Measurements from ENCODE around the gene DOCK4.

The DOCK4 gene

DNA sequence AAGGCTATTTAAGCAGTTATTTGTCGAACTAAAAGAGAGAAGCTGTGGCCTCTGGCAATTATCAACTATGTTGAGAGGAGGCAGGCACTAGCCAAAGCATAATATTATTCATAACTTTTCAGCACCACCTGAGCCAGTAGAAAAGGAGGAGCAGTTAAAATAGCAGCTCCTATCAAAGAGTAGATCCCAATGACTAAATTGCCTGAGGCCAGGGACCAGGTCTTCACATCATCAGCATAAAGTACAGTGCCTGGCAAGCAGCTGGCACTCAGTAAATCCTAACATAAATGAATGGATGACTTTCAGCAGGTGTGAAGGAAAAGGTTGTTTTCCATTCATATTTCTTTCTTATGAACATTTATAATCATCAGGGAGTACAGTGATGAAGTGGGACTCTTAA is 334.9 kb downstream of the DOCK4 start:
- Histone ChIP-seq H3K27me3 (ENCODE audit: control insufficient read depth, insufficient read depth, low read length) (no peaks in the 10 kb centered on the region), H3K36me3 (ENCODE audit: control insufficient read depth, insufficient read depth, low read length) (peaks cover 6% of the 10 kb centered on the region; the same call in 1 of the 2 replicates), H3K9ac (ENCODE audit: low read depth, low read length) (no peak overlapping the region), H3K4me3 (ENCODE audit: low read depth, low read length) (no peak overlapping the region), H3K27ac (ENCODE audit: low read depth, low read length) (no peak overlapping the region), H3K4me1 (ENCODE audit: control insufficient read depth, insufficient read depth, low read length) (peaks cover 17% of the 10 kb centered on the region), H3K9me3 (ENCODE audit: control insufficient read depth, insufficient read depth, low read length) (no peaks in the 10 kb centered on the region)

DNA sequence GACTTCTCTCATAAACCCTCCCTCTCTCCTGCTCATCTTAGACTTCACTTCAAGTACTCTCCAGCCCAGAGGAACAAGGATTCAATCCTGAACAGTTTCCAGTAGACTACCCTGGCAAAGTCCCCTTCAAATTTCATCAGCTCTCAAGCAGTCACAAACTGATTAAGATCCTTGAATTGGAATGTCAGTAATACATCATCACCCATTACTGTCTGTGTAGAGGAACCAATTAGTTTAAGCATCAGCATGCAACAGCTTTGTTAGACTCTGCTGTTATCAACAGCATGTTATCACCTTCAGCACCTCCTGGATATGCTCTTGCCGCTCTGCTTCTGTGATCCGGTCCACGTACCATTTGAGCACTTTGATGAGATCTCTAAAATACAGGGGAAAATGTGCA is 336.9 kb downstream of the DOCK4 start:
- H3K27me3 ChIP-seq (ENCODE audit: control insufficient read depth, insufficient read depth, low read length): no peaks in the 10 kb centered on the region
- no peak overlapping the region for H3K4me3 ChIP-seq (ENCODE audit: low read depth, low read length)
- peaks cover 12% of the 10 kb centered on the region for H3K4me1 ChIP-seq (ENCODE audit: control insufficient read depth, insufficient read depth, low read length)
- no peaks in the 10 kb centered on the region for H3K9me3 ChIP-seq (ENCODE audit: control insufficient read depth, insufficient read depth, low read length)
- H3K36me3 ChIP-seq (ENCODE audit: control insufficient read depth, insufficient read depth, low read length): peaks cover 6% of the 10 kb centered on the region; the same call in 1 of the 2 replicates
- H3K9ac ChIP-seq (ENCODE audit: low read depth, low read length): no peak overlapping the region
- H3K27ac ChIP-seq (ENCODE audit: low read depth, low read length): no peak overlapping the region

DNA sequence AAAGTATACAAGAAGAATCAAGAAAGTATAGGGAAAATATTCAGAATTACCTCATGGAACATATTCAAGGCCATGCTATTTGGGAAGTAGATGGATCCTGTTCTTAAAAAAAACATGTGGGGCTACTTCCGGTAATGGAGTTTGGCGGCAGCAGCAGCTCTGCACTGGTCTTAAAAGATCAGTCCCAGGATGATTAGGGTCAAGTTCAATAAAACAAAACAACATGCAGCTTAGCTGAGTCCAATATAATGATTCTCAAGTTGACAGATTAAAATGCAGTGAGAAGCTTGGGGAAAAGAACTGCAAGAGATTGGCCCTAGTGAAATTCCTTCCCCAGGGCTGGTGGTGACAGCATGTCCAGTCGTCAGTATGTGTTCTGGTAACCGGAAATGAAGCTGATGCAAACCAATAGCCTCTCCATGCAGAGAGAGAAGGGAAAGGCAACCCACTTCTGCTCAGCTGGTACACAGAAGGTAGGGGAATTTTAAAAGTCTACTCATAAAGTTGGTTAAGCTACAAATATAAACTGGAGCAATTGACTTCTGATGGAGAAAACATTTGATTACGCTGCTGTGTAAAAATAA is 338.8 kb downstream of the DOCK4 start:
- H3K27me3 ChIP-seq (ENCODE audit: control insufficient read depth, insufficient read depth, low read length): no peaks in the 10 kb centered on the region
- H3K36me3 ChIP-seq (ENCODE audit: control insufficient read depth, insufficient read depth, low read length): peaks cover 6% of the 10 kb centered on the region; the same call in 1 of the 2 replicates
- no peak overlapping the region for H3K9ac ChIP-seq (ENCODE audit: low read depth, low read length)
- no peaks in the 10 kb centered on the region for H3K9me3 ChIP-seq (ENCODE audit: control insufficient read depth, insufficient read depth, low read length)
- H3K27ac ChIP-seq (ENCODE audit: low read depth, low read length): no peak overlapping the region
- 0 out of 2 replicates have a peak, but pooled peaks cover 3% of the 10 kb centered on the region for H3K4me1 ChIP-seq (ENCODE audit: control insufficient read depth, insufficient read depth, low read length)
- H3K4me3 ChIP-seq (ENCODE audit: low read depth, low read length): no peak overlapping the region

DNA sequence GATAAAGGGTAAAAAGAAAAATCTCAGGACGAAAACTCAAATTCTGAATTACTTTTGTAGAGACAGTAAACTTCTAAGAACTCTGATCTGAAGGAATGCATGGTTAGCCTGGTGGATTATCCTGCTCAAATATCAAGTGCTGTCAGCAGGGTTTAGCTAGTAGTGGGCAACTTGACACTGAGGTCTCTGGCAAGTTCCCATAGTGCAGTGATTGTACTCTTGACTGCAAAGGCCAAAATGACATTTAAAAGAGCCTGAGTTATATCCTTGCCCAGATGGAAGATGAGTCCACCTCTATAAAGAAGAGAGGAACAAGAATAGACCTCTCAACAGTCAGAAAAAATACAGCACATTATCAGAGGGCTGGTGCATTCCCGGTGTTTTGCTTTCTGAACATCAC is 339.4 kb downstream of the DOCK4 start:
- H3K27ac ChIP-seq (ENCODE audit: low read depth, low read length): no peak overlapping the region
- 0 out of 2 replicates have a peak, but pooled peaks cover 3% of the 10 kb centered on the region for H3K4me1 ChIP-seq (ENCODE audit: control insufficient read depth, insufficient read depth, low read length)
- H3K9ac ChIP-seq (ENCODE audit: low read depth, low read length): no peak overlapping the region
- H3K27me3 ChIP-seq (ENCODE audit: control insufficient read depth, insufficient read depth, low read length): no peaks in the 10 kb centered on the region
- peaks cover 6% of the 10 kb centered on the region; the same call in 1 of the 2 replicates for H3K36me3 ChIP-seq (ENCODE audit: control insufficient read depth, insufficient read depth, low read length)
- no peaks in the 10 kb centered on the region for H3K9me3 ChIP-seq (ENCODE audit: control insufficient read depth, insufficient read depth, low read length)
- H3K4me3 ChIP-seq (ENCODE audit: low read depth, low read length): no peak overlapping the region

DNA sequence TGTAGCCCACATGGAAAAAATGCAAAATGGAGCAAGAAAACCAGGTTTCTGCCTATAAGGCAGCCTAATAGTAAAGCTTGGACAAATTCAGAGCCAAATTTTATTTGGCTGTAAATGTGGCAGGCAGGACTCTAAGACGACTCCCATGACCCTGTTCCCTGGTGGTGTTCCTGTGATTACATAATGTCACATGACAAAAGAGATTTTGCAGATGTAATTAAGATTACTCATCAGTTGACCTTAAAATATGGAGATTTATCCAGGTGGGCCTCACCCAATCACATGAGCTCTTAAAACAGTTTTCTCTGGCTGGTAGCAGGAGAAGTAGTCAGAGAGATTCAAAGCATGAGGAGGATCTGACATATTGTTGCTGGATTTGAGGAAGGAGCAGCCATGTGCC is 340.8 kb downstream of the DOCK4 start:
- Histone ChIP-seq H3K27me3 (ENCODE audit: control insufficient read depth, insufficient read depth, low read length) (no peaks in the 10 kb centered on the region), H3K4me1 (ENCODE audit: control insufficient read depth, insufficient read depth, low read length) (0 out of 2 replicates have a peak, but pooled peaks cover 3% of the 10 kb centered on the region), H3K9ac (ENCODE audit: low read depth, low read length) (no peak overlapping the region), H3K27ac (ENCODE audit: low read depth, low read length) (no peak overlapping the region), H3K9me3 (ENCODE audit: control insufficient read depth, insufficient read depth, low read length) (no peaks in the 10 kb centered on the region), H3K4me3 (ENCODE audit: low read depth, low read length) (no peak overlapping the region), H3K36me3 (ENCODE audit: control insufficient read depth, insufficient read depth, low read length) (peaks cover 6% of the 10 kb centered on the region; the same call in 1 of the 2 replicates)

DNA sequence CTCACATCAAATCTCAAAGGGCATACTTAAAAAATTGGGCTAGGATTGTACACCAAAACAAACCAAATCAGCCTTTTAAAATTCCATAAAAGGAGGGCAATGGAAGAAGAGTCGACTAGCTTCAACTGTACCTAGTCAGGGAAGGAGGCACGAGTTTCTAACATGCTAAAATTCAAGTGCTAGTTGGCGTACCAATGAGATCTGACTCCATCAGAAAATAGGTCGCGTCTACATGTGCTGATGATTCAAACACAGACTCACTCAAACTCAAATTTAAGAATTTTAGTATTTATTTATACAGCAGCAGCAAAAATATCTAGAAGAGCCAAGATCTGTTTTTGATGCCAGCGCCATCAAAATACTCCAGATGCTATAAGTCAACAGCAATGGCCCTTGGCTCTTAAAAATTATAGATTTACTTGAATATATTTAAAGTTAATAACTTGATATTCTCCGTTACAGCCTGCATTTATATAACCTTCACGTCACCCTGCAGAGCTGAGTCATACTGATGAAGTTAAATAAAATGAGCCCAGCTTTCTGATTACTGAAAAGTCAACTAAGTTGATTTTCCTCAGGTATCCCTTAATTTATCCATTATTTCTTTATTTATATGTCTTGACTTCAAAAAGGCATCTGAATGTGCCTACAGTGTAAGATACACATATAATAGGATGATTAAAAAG is 341.8 kb downstream of the DOCK4 start:
- no peaks in the 10 kb centered on the region for H3K27me3 ChIP-seq (ENCODE audit: control insufficient read depth, insufficient read depth, low read length)
- H3K9me3 ChIP-seq (ENCODE audit: control insufficient read depth, insufficient read depth, low read length): no peaks in the 10 kb centered on the region
- no peak overlapping the region for H3K9ac ChIP-seq (ENCODE audit: low read depth, low read length)
- H3K36me3 ChIP-seq (ENCODE audit: control insufficient read depth, insufficient read depth, low read length): peaks cover 9% of the 10 kb centered on the region; the same call in 1 of the 2 replicates
- H3K4me3 ChIP-seq (ENCODE audit: low read depth, low read length): no peak overlapping the region
- no peak overlapping the region for H3K27ac ChIP-seq (ENCODE audit: low read depth, low read length)
- 0 out of 2 replicates have a peak, but pooled peaks cover 3% of the 10 kb centered on the region for H3K4me1 ChIP-seq (ENCODE audit: control insufficient read depth, insufficient read depth, low read length)

DNA sequence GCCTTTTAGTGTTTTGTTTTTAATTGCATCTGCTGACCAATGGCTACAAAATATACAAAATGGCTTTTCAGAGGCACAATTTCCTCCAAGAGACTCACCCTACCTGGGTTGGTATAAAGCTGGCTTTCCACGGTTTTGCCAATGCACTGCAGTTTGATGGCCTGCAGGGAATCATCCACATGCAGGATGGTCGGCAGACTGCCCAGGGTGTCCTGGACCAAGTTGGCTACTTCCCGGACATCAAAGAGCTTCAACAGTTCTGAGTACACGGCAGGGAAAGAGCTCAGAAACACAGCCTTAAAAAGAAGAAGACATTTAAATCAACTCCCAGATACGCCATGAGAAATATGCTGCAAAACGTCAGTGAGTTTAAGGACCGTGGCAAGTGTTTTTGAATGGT is 342.9 kb downstream of the DOCK4 start:
- H3K4me1 ChIP-seq (ENCODE audit: control insufficient read depth, insufficient read depth, low read length): 0 out of 2 replicates have a peak, but pooled peaks cover 3% of the 10 kb centered on the region
- H3K27me3 ChIP-seq (ENCODE audit: control insufficient read depth, insufficient read depth, low read length): no peaks in the 10 kb centered on the region
- no peak overlapping the region for H3K4me3 ChIP-seq (ENCODE audit: low read depth, low read length)
- H3K27ac ChIP-seq (ENCODE audit: low read depth, low read length): no peak overlapping the region
- no peak overlapping the region for H3K9ac ChIP-seq (ENCODE audit: low read depth, low read length)
- peaks cover 9% of the 10 kb centered on the region; the same call in 1 of the 2 replicates for H3K36me3 ChIP-seq (ENCODE audit: control insufficient read depth, insufficient read depth, low read length)
- H3K9me3 ChIP-seq (ENCODE audit: control insufficient read depth, insufficient read depth, low read length): no peaks in the 10 kb centered on the region

DNA sequence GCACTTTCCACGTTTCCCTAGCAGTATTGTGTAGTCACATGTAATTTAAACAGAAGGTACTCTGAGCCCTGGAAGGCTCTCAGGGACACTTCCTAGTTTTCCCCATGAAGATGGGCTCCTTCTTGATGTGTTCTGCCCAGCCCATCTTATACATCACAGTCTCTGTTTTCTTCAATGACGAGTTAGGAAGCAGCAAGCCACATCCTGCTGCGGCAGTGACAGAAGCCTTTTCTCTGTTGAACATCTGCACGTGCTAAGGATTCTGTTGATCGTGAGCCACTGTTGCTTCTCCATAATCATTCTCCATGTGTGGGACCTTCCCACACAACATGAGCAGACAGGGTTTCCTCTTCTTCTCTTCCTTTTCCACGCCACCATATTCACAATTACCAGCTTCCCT is 346.0 kb downstream of the DOCK4 start:
- Histone ChIP-seq H3K36me3 (ENCODE audit: control insufficient read depth, insufficient read depth, low read length) (peaks cover 3% of the 10 kb centered on the region; the same call in 1 of the 2 replicates), H3K27me3 (ENCODE audit: control insufficient read depth, insufficient read depth, low read length) (no peaks in the 10 kb centered on the region), H3K27ac (ENCODE audit: low read depth, low read length) (no peak overlapping the region), H3K9ac (ENCODE audit: low read depth, low read length) (no peak overlapping the region), H3K4me3 (ENCODE audit: low read depth, low read length) (no peak overlapping the region), H3K9me3 (ENCODE audit: control insufficient read depth, insufficient read depth, low read length) (no peaks in the 10 kb centered on the region), H3K4me1 (ENCODE audit: control insufficient read depth, insufficient read depth, low read length) (peaks cover 13% of the 10 kb centered on the region)

DNA sequence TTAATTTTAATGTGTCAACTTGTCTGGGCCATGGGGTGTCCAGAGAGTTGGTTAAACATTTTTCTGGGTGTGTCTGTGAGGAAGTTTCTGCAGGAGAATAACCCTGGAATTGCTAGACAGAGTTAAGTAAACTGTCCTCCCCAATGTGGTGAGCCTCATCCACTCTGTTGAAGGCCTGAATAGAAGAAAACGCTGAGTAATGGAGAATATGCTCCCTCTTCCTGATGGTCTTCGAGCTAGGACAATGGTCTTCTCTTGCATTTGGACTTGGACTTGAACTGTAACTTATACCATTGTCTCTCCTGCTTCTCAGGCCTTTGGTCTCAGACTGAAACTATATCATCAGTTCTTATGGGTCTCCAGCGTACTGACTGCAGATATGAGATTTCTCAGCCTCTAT is 347.9 kb downstream of the DOCK4 start:
- no peak overlapping the region for H3K4me3 ChIP-seq (ENCODE audit: low read depth, low read length)
- H3K27me3 ChIP-seq (ENCODE audit: control insufficient read depth, insufficient read depth, low read length): no peaks in the 10 kb centered on the region
- H3K27ac ChIP-seq (ENCODE audit: low read depth, low read length): no peak overlapping the region
- peaks cover 3% of the 10 kb centered on the region; the same call in 1 of the 2 replicates for H3K36me3 ChIP-seq (ENCODE audit: control insufficient read depth, insufficient read depth, low read length)
- peaks cover 21% of the 10 kb centered on the region for H3K4me1 ChIP-seq (ENCODE audit: control insufficient read depth, insufficient read depth, low read length)
- H3K9ac ChIP-seq (ENCODE audit: low read depth, low read length): no peak overlapping the region
- H3K9me3 ChIP-seq (ENCODE audit: control insufficient read depth, insufficient read depth, low read length): no peaks in the 10 kb centered on the region

DNA sequence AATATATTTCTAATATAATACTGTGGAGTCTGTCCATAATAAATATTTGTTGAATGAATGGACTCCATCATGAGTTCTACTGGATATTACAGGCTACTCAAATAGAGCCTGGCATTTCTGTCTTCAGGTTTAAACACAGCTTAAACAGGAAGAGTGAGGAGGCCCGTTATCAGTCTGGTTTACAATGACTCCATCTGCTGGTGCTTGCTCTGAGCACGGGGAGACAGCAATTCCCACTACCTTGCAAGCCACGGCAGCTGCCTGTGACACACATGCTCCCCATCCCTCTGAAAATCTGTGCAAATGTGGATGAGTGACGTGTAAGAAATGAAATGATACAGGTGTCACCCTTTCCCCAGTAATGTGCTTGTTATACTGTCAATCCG is 350.4 kb downstream of the DOCK4 start:
- H3K36me3 ChIP-seq (ENCODE audit: control insufficient read depth, insufficient read depth, low read length): peaks cover 3% of the 10 kb centered on the region; the same call in 1 of the 2 replicates
- no peaks in the 10 kb centered on the region for H3K27me3 ChIP-seq (ENCODE audit: control insufficient read depth, insufficient read depth, low read length)
- peaks cover 42% of the 10 kb centered on the region for H3K4me1 ChIP-seq (ENCODE audit: control insufficient read depth, insufficient read depth, low read length)
- no peak overlapping the region for H3K4me3 ChIP-seq (ENCODE audit: low read depth, low read length)
- no peak overlapping the region for H3K9ac ChIP-seq (ENCODE audit: low read depth, low read length)
- H3K27ac ChIP-seq (ENCODE audit: low read depth, low read length): no peak overlapping the region
- H3K9me3 ChIP-seq (ENCODE audit: control insufficient read depth, insufficient read depth, low read length): no peaks in the 10 kb centered on the region

DNA sequence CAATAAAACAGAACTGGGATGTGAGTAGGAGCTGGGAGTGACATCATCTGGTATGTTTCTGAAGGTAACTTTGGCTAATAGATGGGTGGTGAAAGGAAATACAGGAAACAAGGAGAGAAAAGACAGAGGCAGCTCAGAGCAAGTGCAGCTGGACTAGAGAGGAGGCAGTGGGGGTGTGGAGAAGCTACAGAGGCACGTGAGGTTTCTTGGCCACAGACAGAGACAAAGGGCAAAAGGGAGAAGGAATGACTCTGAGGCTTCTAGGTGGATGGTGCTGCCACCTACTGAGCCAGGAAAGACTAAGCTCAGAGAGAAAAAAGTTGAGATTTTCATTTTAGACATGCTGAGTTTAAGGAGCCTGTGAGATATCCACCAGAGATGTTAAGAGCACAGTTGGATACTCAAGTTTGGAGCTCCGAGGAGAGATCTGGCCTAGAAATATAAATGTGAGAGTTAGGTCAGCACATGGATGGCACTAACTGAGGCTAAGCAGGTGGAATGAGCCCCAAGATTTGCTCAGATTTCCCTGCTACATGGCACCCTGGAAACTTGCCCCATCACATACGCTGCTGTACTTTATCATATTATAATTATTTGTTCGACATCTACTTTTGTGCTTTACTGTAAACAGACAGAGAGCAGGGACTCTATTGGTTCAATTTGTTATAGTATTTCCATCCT is 350.9 kb downstream of the DOCK4 start:
- H3K9me3 ChIP-seq (ENCODE audit: control insufficient read depth, insufficient read depth, low read length): no peaks in the 10 kb centered on the region
- H3K27me3 ChIP-seq (ENCODE audit: control insufficient read depth, insufficient read depth, low read length): no peaks in the 10 kb centered on the region
- H3K4me3 ChIP-seq (ENCODE audit: low read depth, low read length): no peak overlapping the region
- peaks cover 42% of the 10 kb centered on the region for H3K4me1 ChIP-seq (ENCODE audit: control insufficient read depth, insufficient read depth, low read length)
- H3K9ac ChIP-seq (ENCODE audit: low read depth, low read length): peak overlapping the region; percentile 8; the same call in 1 of the 2 replicates
- H3K36me3 ChIP-seq (ENCODE audit: control insufficient read depth, insufficient read depth, low read length): peaks cover 3% of the 10 kb centered on the region; the same call in 1 of the 2 replicates
- H3K27ac ChIP-seq (ENCODE audit: low read depth, low read length): no peak overlapping the region
